ENCODE data around the gene PRRT1B.

PRRT1B gene

DNA sequence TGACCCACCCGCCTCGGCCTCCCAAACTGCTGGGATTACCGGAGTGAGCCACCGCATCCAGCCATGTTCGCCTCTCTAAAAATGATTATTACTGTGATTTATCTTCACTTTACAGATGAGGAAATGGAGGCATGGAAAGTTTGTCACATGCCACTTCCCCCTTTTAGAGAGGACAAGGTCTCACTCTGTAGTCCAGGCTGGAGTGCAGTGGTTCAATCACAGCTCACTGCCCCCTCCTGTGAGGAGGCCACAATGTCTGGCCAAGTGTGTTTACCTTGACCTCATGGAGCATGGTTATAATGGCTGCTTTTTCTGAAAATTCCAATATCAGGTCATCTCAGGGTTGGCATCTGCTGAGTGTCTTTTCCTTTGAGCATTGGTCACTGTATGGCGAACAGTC lies 6.7 kb downstream of the PRRT1B start:
- Histone ChIP-seq H3K27ac (no peak overlapping the region), H3K27me3 (replicated peaks) (peaks cover 21% of the 10 kb centered on the region), H3K4me3 (ENCODE audit: low read depth, low read length) (no peak overlapping the region), H3K36me3 (replicated peaks) (no peaks in the 10 kb centered on the region)
- no peak for TF ChIP-seq CTCF (IDR thresholded peaks at IDR 0.05; ENCODE audit: low read depth, low read length, missing control alignments)
- no peak for DNase-seq
- in situ Hi-C loops (cut with HindIII; ENCODE audit: low pct_ligation_motif_present, low sequenced_read_pairs), result no loop called here

GRCh38 chr9:131554087-131554842 lies 8.9 kb downstream of the PRRT1B start:
- Histone ChIP-seq H3K4me3 (ENCODE audit: low read depth, low read length) (no peak overlapping the region), H3K36me3 (replicated peaks) (no peaks in the 10 kb centered on the region), H3K27me3 (replicated peaks) (peaks cover 15% of the 10 kb centered on the region), H3K27ac (no peak overlapping the region)
- in situ Hi-C loops (cut with HindIII; ENCODE audit: low pct_ligation_motif_present, low sequenced_read_pairs), result no loop called here
- no peak for DNase-seq
- no peak for TF ChIP-seq CTCF (IDR thresholded peaks at IDR 0.05; ENCODE audit: low read depth, low read length, missing control alignments)

GRCh38 chr9:131554843-131555351 lies 9.6 kb downstream of the PRRT1B start:
- no peak overlapping the region for H3K4me3 ChIP-seq (ENCODE audit: low read depth, low read length)
- no peak for DNase-seq
- H3K27me3 ChIP-seq (replicated peaks), result peaks cover 15% of the 10 kb centered on the region
- TF ChIP-seq CTCF (IDR thresholded peaks at IDR 0.05; ENCODE audit: low read depth, low read length, missing control alignments), result no peak
- in situ Hi-C loops (cut with HindIII; ENCODE audit: low pct_ligation_motif_present, low sequenced_read_pairs), result no loop called here
- no peaks in the 10 kb centered on the region for H3K36me3 ChIP-seq (replicated peaks)
- no peak overlapping the region for H3K27ac ChIP-seq

- Histone ChIP-seq H3K36me3 (replicated peaks) (no peaks in the 10 kb centered on the region), H3K27ac (no peak overlapping the region), H3K27me3 (replicated peaks) (peaks cover 15% of the 10 kb centered on the region), H3K4me3 (ENCODE audit: low read depth, low read length) (no peak overlapping the region)
- TF ChIP-seq CTCF (IDR thresholded peaks at IDR 0.05; ENCODE audit: low read depth, low read length, missing control alignments), result no peak
- in situ Hi-C loops (cut with HindIII; ENCODE audit: low pct_ligation_motif_present, low sequenced_read_pairs), result no loop called here
- no peak for DNase-seq
Measured at GRCh38 chr9:131555841-131556673, 10.7 kb downstream of the PRRT1B start.

- no peak for TF ChIP-seq CTCF (IDR thresholded peaks at IDR 0.05; ENCODE audit: low read depth, low read length, missing control alignments)
- no peak overlapping the region for H3K27ac ChIP-seq
- no peaks in the 10 kb centered on the region for H3K36me3 ChIP-seq (replicated peaks)
- H3K27me3 ChIP-seq (replicated peaks), result peaks cover 15% of the 10 kb centered on the region
- no peak overlapping the region for H3K4me3 ChIP-seq (ENCODE audit: low read depth, low read length)
- no peak for DNase-seq
- in situ Hi-C loops (cut with HindIII; ENCODE audit: low pct_ligation_motif_present, low sequenced_read_pairs), result no loop called here
Measured at GRCh38 chr9:131557855-131558548, 12.7 kb downstream of the PRRT1B start.

Data from brain microvascular endothelial cell (primary cell).